Measurements from ENCODE around the gene GSX2.
"Not testable (repeated sequence)": the region's sequence is repeated elsewhere in the genome, so short reads cannot be mapped to it uniquely, and the experiment has no call there.

The GSX2 gene

GRCh38 chr4:54100595-54101189, 729 bp downstream of the GSX2 start:
- no peak for TF ChIP-seq JUND (IDR thresholded peaks at IDR 0.05; ENCODE audit: low read depth)
- DNase-seq (ENCODE audit: low read depth in 1 of 2, low spot score in 1 of 2): no peak
- in situ Hi-C loops (cut with HindIII; ENCODE audit: low pct_unique_long_range_greater_than_20kb, low sequenced_read_pairs): no loop called here

- TF ChIP-seq JUND (IDR thresholded peaks at IDR 0.05; ENCODE audit: low read depth): no peak
- in situ Hi-C loops (cut with HindIII; ENCODE audit: low pct_unique_long_range_greater_than_20kb, low sequenced_read_pairs): no loop called here
- no peak for DNase-seq (ENCODE audit: low read depth in 1 of 2, low spot score in 1 of 2)
Observed at GRCh38 chr4:54101190-54102041, 1.5 kb downstream of the GSX2 start.

GRCh38 chr4:54102531-54103106, 2.7 kb downstream of the GSX2 start:
- in situ Hi-C loops (cut with HindIII; ENCODE audit: low pct_unique_long_range_greater_than_20kb, low sequenced_read_pairs): no loop called here
- TF ChIP-seq JUND (IDR thresholded peaks at IDR 0.05; ENCODE audit: low read depth): no peak
- DNase-seq (ENCODE audit: low read depth in 1 of 2, low spot score in 1 of 2): no peak

DNA sequence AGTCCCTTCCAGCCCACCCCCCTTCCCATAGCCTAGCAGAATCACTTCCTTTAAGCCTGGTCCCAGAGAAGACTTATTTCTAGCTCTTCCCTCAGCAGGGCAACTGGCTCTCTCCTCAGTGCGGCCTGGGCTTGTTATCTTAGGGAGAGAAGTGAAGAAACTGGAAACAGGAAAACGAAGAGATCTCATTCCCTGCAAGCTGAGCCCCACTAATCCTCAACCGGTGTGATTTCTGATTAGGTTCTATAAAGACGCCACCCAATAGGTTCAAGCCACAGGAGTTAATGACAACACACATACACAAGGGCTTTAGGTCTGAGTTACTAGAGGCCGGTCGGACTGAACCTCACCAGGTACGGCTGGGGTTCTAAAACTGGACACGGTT, 3.2 kb downstream of the GSX2 start:
- in situ Hi-C loops (cut with HindIII; ENCODE audit: low pct_unique_long_range_greater_than_20kb, low sequenced_read_pairs): no loop called here
- no peak for DNase-seq (ENCODE audit: low read depth in 1 of 2, low spot score in 1 of 2)
- no peak for TF ChIP-seq JUND (IDR thresholded peaks at IDR 0.05; ENCODE audit: low read depth)

DNA sequence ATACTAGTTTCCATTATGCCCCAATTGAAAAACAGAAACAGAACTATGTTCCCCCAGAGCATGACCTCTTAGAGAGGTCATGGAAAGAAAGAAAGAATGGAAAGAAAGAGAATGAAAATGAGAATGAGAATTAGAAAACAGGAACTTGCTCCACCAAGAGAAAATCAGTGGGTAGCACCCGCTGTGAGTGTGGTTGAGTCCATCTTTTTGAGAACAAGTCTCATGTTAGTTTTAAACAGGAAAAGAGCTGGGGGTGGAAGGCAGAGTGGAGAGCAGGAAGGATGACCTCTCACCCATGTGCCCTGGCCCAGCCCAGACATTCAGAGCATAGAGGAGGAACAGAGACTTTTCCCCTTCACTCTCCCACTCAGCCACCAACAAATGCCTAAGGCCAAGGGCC, 4.9 kb downstream of the GSX2 start:
- TF ChIP-seq JUND (IDR thresholded peaks at IDR 0.05; ENCODE audit: low read depth): no peak
- no peak for DNase-seq (ENCODE audit: low read depth in 1 of 2, low spot score in 1 of 2)
- in situ Hi-C loops (cut with HindIII; ENCODE audit: low pct_unique_long_range_greater_than_20kb, low sequenced_read_pairs): no loop called here

- TF ChIP-seq JUND (IDR thresholded peaks at IDR 0.05; ENCODE audit: low read depth): no peak
- in situ Hi-C loops (cut with HindIII; ENCODE audit: low pct_unique_long_range_greater_than_20kb, low sequenced_read_pairs): no loop called here
- DNase-seq (ENCODE audit: low read depth in 1 of 2, low spot score in 1 of 2): no peak
Observed at GRCh38 chr4:54107951-54108748, 8.2 kb downstream of the GSX2 start.

- in situ Hi-C loops (cut with HindIII; ENCODE audit: low pct_unique_long_range_greater_than_20kb, low sequenced_read_pairs): no loop called here
- DNase-seq (ENCODE audit: low read depth in 1 of 2, low spot score in 1 of 2): no peak
- TF ChIP-seq JUND (IDR thresholded peaks at IDR 0.05; ENCODE audit: low read depth): no peak
Observed at GRCh38 chr4:54109241-54110018, 9.5 kb downstream of the GSX2 start.

DNA sequence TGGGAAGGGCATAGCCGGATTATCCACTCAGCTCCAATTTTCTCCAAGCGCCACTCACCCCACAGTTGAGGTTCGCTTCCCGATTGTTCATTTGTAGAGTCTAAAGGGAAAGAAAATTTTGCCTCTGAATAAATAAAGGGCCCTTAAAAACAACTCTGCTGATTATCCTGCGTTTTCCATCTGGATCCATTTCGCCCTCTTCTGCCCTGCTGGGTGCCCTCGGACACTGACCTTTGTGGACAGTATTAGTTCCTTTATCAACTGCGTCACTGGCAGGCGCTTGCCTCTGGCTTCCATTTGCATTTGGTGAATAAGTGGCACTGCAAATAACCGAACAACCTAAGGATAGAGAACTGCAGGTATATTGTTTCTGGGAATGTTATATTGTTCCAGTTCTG, 10.1 kb downstream of the GSX2 start:
- in situ Hi-C loops (cut with HindIII; ENCODE audit: low pct_unique_long_range_greater_than_20kb, low sequenced_read_pairs): no loop called here

DNA sequence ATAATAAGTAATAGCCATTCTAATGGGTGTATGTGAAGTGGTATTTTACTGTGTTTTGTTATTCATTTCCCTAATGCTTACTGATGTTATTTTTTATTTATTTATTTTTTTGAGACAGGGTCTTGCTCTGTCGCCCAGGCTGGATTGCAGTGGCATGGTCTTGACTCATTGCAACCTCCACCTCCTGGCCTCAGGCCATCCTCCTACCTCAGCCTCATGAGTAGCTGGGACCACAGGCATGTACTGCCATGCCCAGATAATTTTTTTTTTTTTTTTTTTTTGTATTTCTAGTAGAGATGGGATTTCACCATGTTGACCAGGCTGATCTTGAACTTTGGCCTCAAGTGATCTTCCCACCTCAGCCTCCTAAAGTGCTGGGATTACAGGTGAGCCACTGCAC, 13.2 kb downstream of the GSX2 start:
- in situ Hi-C loops (cut with HindIII; ENCODE audit: low pct_unique_long_range_greater_than_20kb, low sequenced_read_pairs); DNase-seq (ENCODE audit: low read depth in 1 of 2, low spot score in 1 of 2): not testable (repeated sequence)

More for the DNA sequence above, 10.1 kb downstream of the GSX2 start:
- DNase-seq (ENCODE audit: low read depth in 1 of 2, low spot score in 1 of 2): no peak
- TF ChIP-seq JUND (IDR thresholded peaks at IDR 0.05; ENCODE audit: low read depth): no peak

- in situ Hi-C loops (cut with HindIII; ENCODE audit: low pct_unique_long_range_greater_than_20kb, low sequenced_read_pairs); DNase-seq (ENCODE audit: low read depth in 1 of 2, low spot score in 1 of 2): not testable (repeated sequence)
Observed at GRCh38 chr4:54116246-54116645, 16.3 kb downstream of the GSX2 start.

GRCh38 chr4:54118850-54119589, 19.1 kb downstream of the GSX2 start:
- in situ Hi-C loops (cut with HindIII; ENCODE audit: low pct_unique_long_range_greater_than_20kb, low sequenced_read_pairs): no loop called here
- no peak for DNase-seq (ENCODE audit: low read depth in 1 of 2, low spot score in 1 of 2)
- TF ChIP-seq JUND (IDR thresholded peaks at IDR 0.05; ENCODE audit: low read depth): no peak

Measured in T47D (cell line).